ENCODE data around the gene ARHGAP4.

The ARHGAP4 gene

GRCh38 chrX:153906126-153906917, 19.7 kb downstream of the ARHGAP4 start:
- DNase-seq (ENCODE audit: low read depth), result no peak

- DNase-seq (ENCODE audit: low read depth), result no peak
These were observed 20.5 kb downstream of the ARHGAP4 start for GRCh38 chrX:153905481-153906095.

GRCh38 chrX:153903991-153904957, 21.8 kb downstream of the ARHGAP4 start, which contains the start of gene AVPR2:
TSS of gene AVPR2 (plus strand) at chrX:153904673. CDS start at chrX:153905146, 473 bp downstream.
- no peak for DNase-seq (ENCODE audit: low read depth)

- DNase-seq (ENCODE audit: low read depth), result no peak
These were observed 22.7 kb downstream of the ARHGAP4 start for GRCh38 chrX:153903238-153903980.

- DNase-seq (ENCODE audit: low read depth), result no peak
These were observed 23.7 kb downstream of the ARHGAP4 start for GRCh38 chrX:153902385-153902784.

- DNase-seq (ENCODE audit: low read depth), result no peak
These were observed 24.3 kb downstream of the ARHGAP4 start for GRCh38 chrX:153901753-153902140.

GRCh38 chrX:153900831-153901752, 25.0 kb downstream of the ARHGAP4 start:
- DNase-seq (ENCODE audit: low read depth), result peak; percentile 41

GRCh38 chrX:153897899-153898298, 28.2 kb downstream of the ARHGAP4 start:
- no peak for DNase-seq (ENCODE audit: low read depth)

GRCh38 chrX:153889123-153889522, 36.9 kb downstream of the ARHGAP4 start:
- DNase-seq (ENCODE audit: low read depth), result no peak

GRCh38 chrX:153888344-153888743, 37.7 kb downstream of the ARHGAP4 start:
- no peak for DNase-seq (ENCODE audit: low read depth)

- DNase-seq (ENCODE audit: low read depth), result no peak
These were observed 38.7 kb downstream of the ARHGAP4 start for GRCh38 chrX:153887385-153887784.

GRCh38 chrX:153886915-153887314, 39.1 kb downstream of the ARHGAP4 start:
- DNase-seq (ENCODE audit: low read depth), result no peak

- no peak for DNase-seq (ENCODE audit: low read depth)
These were observed 39.8 kb downstream of the ARHGAP4 start, which contains the start of gene L1CAM for GRCh38 chrX:153885968-153886903. TSS of gene L1CAM (minus strand) at chrX:153886173. CDS start at chrX:153875836, 10,337 bp downstream.

GRCh38 chrX:153885208-153885787, 40.8 kb downstream of the ARHGAP4 start:
- DNase-seq (ENCODE audit: low read depth), result no peak

- DNase-seq (ENCODE audit: low read depth), result no peak
These were observed 41.5 kb downstream of the ARHGAP4 start for GRCh38 chrX:153884590-153884989.

GRCh38 chrX:153884136-153884535, 41.9 kb downstream of the ARHGAP4 start:
- DNase-seq (ENCODE audit: low read depth), result no peak

GRCh38 chrX:153883163-153883843, 42.8 kb downstream of the ARHGAP4 start:
- no peak for DNase-seq (ENCODE audit: low read depth)

GRCh38 chrX:153882557-153882956, 43.5 kb downstream of the ARHGAP4 start:
- DNase-seq (ENCODE audit: low read depth), result no peak

Measured in activated gamma-delta T cell treated with anti-CD3 and anti-CD28 coated beads, Interleukin-2, amount 50 U/mL, for 16 hours (primary cell).